Endothelial cell of umbilical vein (primary cell): ENCODE data around the gene KLF16. TPM values are rescaled to one million over a fixed set of nuclear protein-coding genes. Genes with fewer than 3 reads are reported as not detected.

ENCODE experiments used
- BruUV-seq: library from RNA; stranded (reverse); fragments of 400-500 nt; replicated peaks from 2 replicates; lab custom pipeline; 2021; lab: Mats Ljungman, UMichigan
- CTCF ChIA-PET: fragments of 300-600, 350-600 bp; sonication (Branson Sonifier 250); formaldehyde crosslinking; loops from one replicate; lab custom pipeline; 2021; ENCODE audit warnings: antibody characterized with exemption, inconsistent platforms; lab: Charles Lee
- POLR2A ChIA-PET: fragments of 300-600, 350-600 bp; sonication (Branson Sonifier 250); formaldehyde crosslinking; loops from one replicate; lab custom pipeline; 2021; ENCODE audit warnings: antibody characterized with exemption, inconsistent platforms; lab: Charles Lee
- DNase-seq: peaks from one replicate; pipeline ENCODE4 v3.0.0-alpha.2; 2011; ENCODE audit warnings: low read depth, low spot score
- FAIRE-seq: peaks from 2 replicates; lab custom pipeline; 2011; peaks lifted over from hg19 to GRCh38; lab: Jason Lieb, UNC
- H2AFZ ChIP-seq: 2 replicates; pipeline ENCODE4 v1.6.0; 2012; ENCODE audit warnings: low read depth, low read length, control low read depth, inconsistent platforms
- H3K27ac ChIP-seq: 2 replicates; pipeline ENCODE4 v1.5.1; 2011; ENCODE audit warnings: low read depth, mild to moderate bottlenecking, control low read depth, low read length, moderate library complexity; ENCODE audit not compliant: insufficient read depth
- H3K27me3 ChIP-seq, 2 experiments: 2 replicates each; pipeline versions ENCODE4 v1.6.0 to v1.6.1; 2011; ENCODE audit warnings: low read length in 2 of 2, mixed read lengths in 1 of 2; ENCODE audit not compliant: control insufficient read depth in 2 of 2, insufficient read depth in 2 of 2
- H3K36me3 ChIP-seq, 2 experiments: 2 replicates in 1 of 2; 3 replicates in 1 of 2; pipeline ENCODE4 v1.5.1; 2011; ENCODE audit warnings: low read length in 2 of 2, mild to moderate bottlenecking in 1 of 2, moderate library complexity in 1 of 2; ENCODE audit not compliant: control insufficient read depth in 2 of 2, insufficient read depth in 2 of 2; ENCODE audit errors: extremely low read depth in 1 of 2
- H3K4me1 ChIP-seq: 3 replicates; pipeline ENCODE4 v1.5.1; 2011; ENCODE audit warnings: mild to moderate bottlenecking, low read length; ENCODE audit not compliant: control insufficient read depth, insufficient read depth; ENCODE audit errors: extremely low read depth
- H3K4me2 ChIP-seq: 2 replicates; pipeline ENCODE4 v1.6.1; 2011; ENCODE audit warnings: low read length, control low read depth, mixed read lengths; ENCODE audit not compliant: insufficient read depth
- H3K4me3 ChIP-seq, 3 experiments: fragments of 200-600 bp in 1 of 3; sonication (generic), shearing (Covaris generic) in 1 of 3; replicated peaks in 1 of 3; 2 replicates each; pipeline ENCODE4 v1.5.1; 2011 to 2016; ENCODE audit warnings: control low read depth in 3 of 3, low read length in 3 of 3, mild to moderate bottlenecking in 2 of 3, inconsistent platforms in 1 of 3, low read depth in 1 of 3, moderate library complexity in 1 of 3; ENCODE audit not compliant: insufficient read depth in 1 of 3
- H3K79me2 ChIP-seq: 2 replicates; pipeline ENCODE4 v1.6.0; 2012; ENCODE audit warnings: low read length, inconsistent platforms; ENCODE audit not compliant: control insufficient read depth, insufficient read depth
- H3K9ac ChIP-seq: replicated peaks from 2 replicates; pipeline ENCODE3; 2011; ENCODE audit warnings: low read length, control low read depth; ENCODE audit not compliant: insufficient read depth; ENCODE audit errors: extremely low read depth
- H3K9me1 ChIP-seq: replicated peaks from 3 replicates; pipeline ENCODE4 v1.6.0; 2011; ENCODE audit warnings: mild to moderate bottlenecking, low read length; ENCODE audit not compliant: control insufficient read depth, insufficient read depth; ENCODE audit errors: extremely low read depth
- H3K9me3 ChIP-seq: replicated peaks from 2 replicates; pipeline ENCODE4 v1.5.1; 2012; ENCODE audit warnings: low read length, inconsistent platforms; ENCODE audit not compliant: control insufficient read depth, insufficient read depth
- H4K20me1 ChIP-seq: replicated peaks from 2 replicates; pipeline ENCODE3; 2011; ENCODE audit warnings: mild to moderate bottlenecking, low read length; ENCODE audit not compliant: control insufficient read depth, insufficient read depth; ENCODE audit errors: extremely low read depth
- EZH2 ChIP-seq: IDR thresholded peaks from 2 replicates; pipeline ENCODE4 v1.6.1; 2012; ENCODE audit warnings: borderline replicate concordance, low read depth, mild to moderate bottlenecking, moderate library complexity, low read length, inconsistent platforms; ENCODE audit not compliant: severe bottlenecking
- FOS ChIP-seq: IDR thresholded peaks from 2 replicates; pipeline ENCODE4 v1.6.1; 2011; ENCODE audit warnings: mild to moderate bottlenecking, low read length, moderate library complexity, borderline replicate concordance; ENCODE audit not compliant: insufficient read depth
- GATA2 ChIP-seq: IDR thresholded peaks from 2 replicates; pipeline ENCODE4 v1.7.0; 2011; ENCODE audit warnings: low read depth, mild to moderate bottlenecking, moderate library complexity, mixed read lengths, low read length; ENCODE audit not compliant: insufficient read length, insufficient read depth
- JUN ChIP-seq: IDR thresholded peaks from 2 replicates; pipeline ENCODE4 v1.6.1; 2011; ENCODE audit warnings: borderline replicate concordance, low read depth; ENCODE audit not compliant: insufficient read length, insufficient read depth
- MYC ChIP-seq: IDR thresholded peaks from one replicate; pipeline ENCODE4 v1.6.1; 2011; ENCODE audit warnings: mild to moderate bottlenecking, low read depth, low read length
- POLR2A ChIP-seq: IDR thresholded peaks from 2 replicates; pipeline ENCODE4 v1.6.1; 2012; ENCODE audit warnings: low read depth, mild to moderate bottlenecking, control low read depth, low read length
- POLR2AphosphoS5 ChIP-seq: IDR thresholded peaks from 2 replicates; pipeline ENCODE4 v1.6.1; 2012; ENCODE audit warnings: low read depth, mild to moderate bottlenecking, control low read depth, low read length, moderate library complexity; ENCODE audit not compliant: insufficient read depth
- dilution Hi-C: fragments of 300-500 bp; cut with MboI; formaldehyde crosslinking; loops from one replicate; pipeline ENCODE4 v1.15.0; 2019; ENCODE audit warnings: low sequenced_read_pairs; ENCODE audit not compliant: extremely low pct_ligation_motif_present
- intact Hi-C: fragments of 100-400 bp; cut with micrococcal nuclease; formaldehyde crosslinking; loops from one replicate; pipeline ENCODE4 v1.10.0; 2022
- polyA plus RNA-seq, 4 experiments: library from polyadenylated mRNA; depleted of rRNA in 3 of 4; stranded (reverse) in 3 of 4; unstranded in 1 of 4; fragments of >200 nt; gene quantifications; 2 replicates each; pipeline versions ENCODE4 v1.2.1 to v1.2.3, GENCODE V29; 2011 to 2012; ENCODE audit warnings: missing spikeins in 1 of 4
- total RNA-seq: library from RNA; stranded (reverse); gene quantifications from 2 replicates; pipeline ENCODE4 v1.2.3, GENCODE V29; 2021
- TF ChIP-seq, protein P1 (sequence below), 2 donors: IDR thresholded peaks; 1 replicate in 1 of 2; 2 replicates in 1 of 2; pipeline ENCODE4 v1.5.1; 2011; ENCODE audit warnings: low read length in 2 of 2, mild to moderate bottlenecking in 2 of 2, moderate library complexity in 2 of 2, control low read depth in 1 of 2, inconsistent platforms in 1 of 2, low read depth in 1 of 2; ENCODE audit not compliant: insufficient read depth in 1 of 2; ENCODE audit errors: extremely low read depth in 1 of 2
- TF ChIP-seq, protein P2 (sequence below): IDR thresholded peaks from 2 replicates; pipeline ENCODE4 v1.6.1; 2011; ENCODE audit not compliant: insufficient read depth, insufficient read length

KLF16 gene
- total and polyA plus RNA-seq, 2 donors (not counting 3 experiments of a cell fraction or from before 2014, with no cell fraction given) = 11.6 to 36.6 TPM

DNA sequence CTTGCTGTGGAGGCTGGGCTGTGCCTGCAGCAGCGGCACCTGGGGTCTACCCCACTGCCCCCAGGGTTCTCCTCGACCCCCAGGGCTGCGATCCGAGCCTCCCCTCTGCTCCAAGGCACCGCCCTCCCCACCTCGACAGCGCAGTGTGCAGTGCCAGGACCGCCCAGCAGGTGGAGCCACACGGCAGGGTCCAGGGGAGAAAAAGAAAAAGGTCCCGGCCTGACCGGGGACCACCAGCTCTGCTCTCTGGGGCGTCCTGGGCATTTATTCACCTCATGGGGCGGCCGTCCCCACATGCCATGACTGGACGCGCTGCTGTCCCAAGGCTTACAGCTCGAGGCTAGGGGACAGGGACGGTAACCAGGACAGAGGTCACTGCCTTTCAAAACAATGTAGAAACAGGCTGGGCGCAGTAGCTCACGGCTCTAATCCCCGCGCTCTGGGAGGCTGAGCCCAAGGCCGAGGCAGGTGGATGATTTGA lies 25.7 kb downstream of the KLF16 start:
- no peak for TF ChIP-seq MYC
- TF ChIP-seq, protein P1, sequence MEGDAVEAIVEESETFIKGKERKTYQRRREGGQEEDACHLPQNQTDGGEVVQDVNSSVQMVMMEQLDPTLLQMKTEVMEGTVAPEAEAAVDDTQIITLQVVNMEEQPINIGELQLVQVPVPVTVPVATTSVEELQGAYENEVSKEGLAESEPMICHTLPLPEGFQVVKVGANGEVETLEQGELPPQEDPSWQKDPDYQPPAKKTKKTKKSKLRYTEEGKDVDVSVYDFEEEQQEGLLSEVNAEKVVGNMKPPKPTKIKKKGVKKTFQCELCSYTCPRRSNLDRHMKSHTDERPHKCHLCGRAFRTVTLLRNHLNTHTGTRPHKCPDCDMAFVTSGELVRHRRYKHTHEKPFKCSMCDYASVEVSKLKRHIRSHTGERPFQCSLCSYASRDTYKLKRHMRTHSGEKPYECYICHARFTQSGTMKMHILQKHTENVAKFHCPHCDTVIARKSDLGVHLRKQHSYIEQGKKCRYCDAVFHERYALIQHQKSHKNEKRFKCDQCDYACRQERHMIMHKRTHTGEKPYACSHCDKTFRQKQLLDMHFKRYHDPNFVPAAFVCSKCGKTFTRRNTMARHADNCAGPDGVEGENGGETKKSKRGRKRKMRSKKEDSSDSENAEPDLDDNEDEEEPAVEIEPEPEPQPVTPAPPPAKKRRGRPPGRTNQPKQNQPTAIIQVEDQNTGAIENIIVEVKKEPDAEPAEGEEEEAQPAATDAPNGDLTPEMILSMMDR (IDR thresholded peaks at IDR 0.05; ENCODE audit: extremely low read depth in 1 of 2, insufficient read depth in 1 of 2, low read depth in 1 of 2, low read length in 2 of 2) = peak; percentile 92 to 97
- Histone ChIP-seq H3K4me2 (no peak overlapping the region), H3K9ac (no peak overlapping the region), H3K27ac (no peak overlapping the region), H3K9me1 (no peaks in the 10 kb centered on the region), H3K79me2 (peaks cover 88% of the 10 kb centered on the region), H3K36me3 (peaks cover 0 to 5% of the 10 kb centered on the region in 2 experiments), H3K4me1 (peaks cover 16% of the 10 kb centered on the region), H2AFZ (no peak overlapping the region), H3K27me3 (no peaks in the 10 kb centered on the region), H3K9me3 (no peaks in the 10 kb centered on the region), H3K4me3 (no peak overlapping the region), H4K20me1 (no peaks in the 10 kb centered on the region)
- FAIRE-seq (peak; percentile 74), DNase-seq (peak; percentile 44)
- no TSS peak for BruUV-seq
- intact Hi-C loops (no loop called here), dilution Hi-C loops (no loop called here)
- CTCF ChIA-PET = interaction anchor here (0.6 to 7.6 kb wide), 17 partner anchors 9 to 246 kb away, joined by 3 to 83 read pairs (median 4); partner anchors contain the start of gene TCF3
- POLR2A ChIA-PET = interaction anchor here (0.6 kb wide), 1 partner anchor 653 kb away, joined by 8 read pairs; no protein-coding TSS in a partner anchor

GRCh38 chr19:1837222-1837565 lies 26.2 kb downstream of the KLF16 start:
- POLR2A ChIA-PET = interaction anchor here (0.6 kb wide), 1 partner anchor 653 kb away, joined by 8 read pairs; no protein-coding TSS in a partner anchor

More at GRCh38 chr19:1837222-1837565, 26.2 kb downstream of the KLF16 start:
- no TSS peak for BruUV-seq
- Histone ChIP-seq H2AFZ (no peak overlapping the region), H3K27me3 (no peaks in the 10 kb centered on the region), H4K20me1 (no peaks in the 10 kb centered on the region), H3K9ac (no peak overlapping the region), H3K36me3 (peaks cover 0 to 5% of the 10 kb centered on the region in 2 experiments), H3K4me1 (peaks cover 16% of the 10 kb centered on the region), H3K4me2 (no peak overlapping the region), H3K9me3 (no peaks in the 10 kb centered on the region), H3K79me2 (peaks cover 83% of the 10 kb centered on the region), H3K4me3 (no peak overlapping the region), H3K27ac (no peak overlapping the region), H3K9me1 (no peaks in the 10 kb centered on the region)
- dilution Hi-C loops = no loop called here
- TF ChIP-seq GATA2 (no peak), POLR2AphosphoS5 (no peak), FOS (no peak), JUN (no peak), MYC (no peak), POLR2A (no peak), EZH2 (no peak)
- TF ChIP-seq, protein P1 (IDR thresholded peaks at IDR 0.05; ENCODE audit: extremely low read depth in 1 of 2, insufficient read depth in 1 of 2, low read depth in 1 of 2, low read length in 2 of 2) = no peak
- TF ChIP-seq, protein P2, sequence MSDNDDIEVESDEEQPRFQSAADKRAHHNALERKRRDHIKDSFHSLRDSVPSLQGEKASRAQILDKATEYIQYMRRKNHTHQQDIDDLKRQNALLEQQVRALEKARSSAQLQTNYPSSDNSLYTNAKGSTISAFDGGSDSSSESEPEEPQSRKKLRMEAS = no peak
- intact Hi-C loops = no loop called here
- CTCF ChIA-PET = interaction anchor here (1.0 to 7.6 kb wide), 12 partner anchors 9 to 246 kb away, joined by 3 to 83 read pairs (median 6); partner anchors contain the start of gene TCF3
- FAIRE-seq (no peak), DNase-seq (no peak)
